ENCODE measurements around the gene SEPTIN10.
"Not testable (repeated sequence)": the region's sequence is repeated elsewhere in the genome, so short reads cannot be mapped to it uniquely, and the experiment has no call there.

SEPTIN10 gene

GRCh38 chr2:109597283-109597682 lies 16.5 kb downstream of the SEPTIN10 start:
- no peak for DNase-seq

GRCh38 chr2:109595644-109596043 lies 18.1 kb downstream of the SEPTIN10 start:
- no peak for DNase-seq

- DNase-seq = no peak
Observed at GRCh38 chr2:109594246-109594885, 19.4 kb downstream of the SEPTIN10 start.

DNA sequence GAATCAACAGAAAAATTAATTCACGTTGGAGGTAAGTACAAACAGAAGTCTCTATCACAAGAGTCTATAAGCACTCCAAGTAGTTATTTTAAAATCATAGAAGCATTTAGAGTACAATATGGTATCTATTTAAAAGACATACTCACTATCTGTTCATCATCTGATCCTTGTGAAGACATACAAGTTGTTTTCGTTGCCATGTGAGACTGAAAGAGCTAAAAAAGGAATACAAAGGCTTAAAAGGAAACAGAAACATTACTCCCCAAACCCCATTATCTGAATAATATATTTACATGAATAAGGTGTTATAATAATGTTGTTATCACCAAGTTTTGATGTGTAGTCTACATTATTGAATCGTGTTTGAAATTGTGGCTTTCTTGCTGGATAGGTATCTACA lies 20.9 kb downstream of the SEPTIN10 start:
- DNase-seq = no peak

DNA sequence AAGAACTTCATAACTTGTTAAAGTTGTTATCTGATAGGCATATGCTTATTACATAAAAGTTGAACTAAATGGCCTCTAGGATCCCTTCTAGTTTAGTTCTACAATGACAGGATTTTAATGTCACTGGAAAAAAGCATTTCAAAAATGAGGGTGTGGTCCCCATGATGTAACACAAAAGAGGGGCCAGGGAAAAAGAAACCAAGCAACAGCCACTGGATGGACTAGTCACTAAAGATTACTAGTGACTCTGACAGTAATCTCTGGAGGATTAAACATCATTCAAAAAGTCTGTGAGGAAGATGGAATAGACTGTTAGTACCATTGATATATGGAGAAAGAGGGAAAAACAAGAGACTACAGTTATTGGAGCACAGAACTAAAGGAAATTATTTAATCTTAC lies 22.6 kb downstream of the SEPTIN10 start:
- DNase-seq = no peak

DNA sequence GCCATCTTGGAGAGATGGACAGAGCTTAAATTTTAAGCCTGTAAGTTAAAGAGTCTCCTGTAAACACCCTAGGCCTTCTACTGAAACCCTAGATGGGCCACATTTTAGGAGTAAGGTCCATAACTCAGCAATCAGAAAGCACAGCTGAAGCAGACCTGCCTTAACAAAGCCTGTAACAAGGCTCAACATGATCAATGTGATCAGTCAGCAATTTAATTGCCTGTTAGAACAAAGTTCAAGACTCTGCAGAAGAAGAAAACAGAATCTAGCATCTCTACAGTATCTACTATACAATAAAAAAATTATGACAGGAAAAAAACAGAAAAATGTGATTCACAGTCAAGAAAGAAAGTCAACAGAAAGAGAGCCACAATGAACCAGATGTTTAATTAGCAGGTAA lies 27.1 kb downstream of the SEPTIN10 start:
- DNase-seq = no peak

DNA sequence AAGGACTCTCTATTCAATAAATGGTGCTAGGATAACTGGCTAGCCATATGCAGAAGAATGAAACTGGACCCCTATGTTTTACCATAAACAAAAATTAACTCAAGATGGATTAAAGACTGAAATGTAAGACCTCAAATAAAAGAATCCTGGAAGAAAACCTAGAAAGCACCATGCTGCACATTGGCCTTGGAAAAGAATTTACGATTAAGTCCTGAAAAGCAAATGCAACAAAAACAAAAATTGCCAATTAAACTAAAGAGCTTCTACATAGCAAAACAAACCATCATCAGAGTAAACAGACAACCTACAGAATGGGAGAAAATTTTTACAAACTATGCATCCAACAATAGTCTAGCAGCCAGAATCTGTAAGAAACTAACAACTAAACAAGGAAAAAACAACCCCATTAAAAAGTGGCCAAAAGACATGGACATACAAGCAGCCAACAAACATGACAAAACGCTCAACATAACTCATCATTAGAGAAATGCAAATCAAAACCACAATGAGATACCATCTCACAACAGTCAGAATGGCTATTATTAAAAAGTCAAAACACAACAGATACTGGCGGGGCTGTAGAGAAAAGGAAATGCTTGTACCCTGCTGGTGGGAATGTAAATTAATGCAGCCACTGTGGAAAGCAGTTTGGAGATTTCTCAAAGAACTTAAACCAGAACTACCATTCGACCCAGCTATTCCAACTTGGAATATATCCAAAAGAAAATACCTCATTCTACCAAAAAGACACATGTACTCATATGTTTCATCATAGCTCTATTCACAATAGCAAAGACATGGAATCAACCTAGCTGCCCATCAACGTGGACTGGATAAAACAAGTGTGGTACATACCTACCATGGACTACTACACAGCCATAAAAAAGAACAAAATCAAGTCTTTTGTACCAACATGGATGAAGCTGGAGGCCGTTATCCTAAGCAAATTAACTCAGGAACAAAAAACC lies 30.6 kb downstream of the SEPTIN10 start:
- DNase-seq = no peak

DNA sequence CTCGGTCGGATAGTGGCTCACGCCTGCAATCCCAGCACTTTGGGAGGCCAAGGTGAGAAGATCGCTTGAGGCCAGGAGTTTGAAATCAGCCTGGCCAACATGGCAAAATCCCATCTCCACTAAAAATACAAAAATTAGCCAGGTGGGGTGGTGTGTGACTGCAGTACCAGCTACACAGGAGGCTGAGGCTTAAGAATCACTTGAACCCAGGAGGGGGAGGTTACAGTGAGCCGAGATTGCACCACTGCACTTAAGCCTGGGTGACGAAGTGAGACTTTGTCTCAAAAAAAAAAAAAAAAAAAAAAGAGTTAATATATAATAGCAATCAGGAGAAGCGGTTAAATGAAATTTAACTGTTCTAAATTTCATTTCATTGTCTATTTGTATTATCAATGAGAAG lies 36.1 kb downstream of the SEPTIN10 start:
- not testable (repeated sequence) for DNase-seq

- DNase-seq = no peak
Observed at GRCh38 chr2:109575373-109575772, 38.4 kb downstream of the SEPTIN10 start.

GRCh38 chr2:109563980-109564550 lies 49.7 kb downstream of the SEPTIN10 start:
- DNase-seq = no peak

- no peak for DNase-seq
Observed at GRCh38 chr2:109563288-109563687, 50.5 kb downstream of the SEPTIN10 start.

DNA sequence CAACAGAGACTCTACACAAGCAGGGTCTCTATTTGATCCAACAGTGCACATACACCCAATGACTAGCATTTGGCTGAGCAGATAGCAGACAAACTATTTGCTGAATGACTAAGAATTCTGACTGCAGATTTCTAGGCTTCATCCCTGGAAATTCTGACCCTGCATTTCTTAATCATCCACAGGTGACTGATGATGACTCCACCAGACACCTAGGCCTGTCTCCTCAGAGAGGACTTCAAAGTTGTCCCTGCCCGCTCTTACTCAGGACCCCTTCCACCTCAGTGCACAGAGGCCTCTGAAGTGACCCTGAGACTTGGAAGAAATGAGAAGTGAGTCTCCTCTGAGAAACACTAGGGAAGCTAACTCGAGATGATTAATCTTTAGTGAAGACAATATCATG lies 51.3 kb downstream of the SEPTIN10 start:
- peak; percentile 34 for DNase-seq

DNA sequence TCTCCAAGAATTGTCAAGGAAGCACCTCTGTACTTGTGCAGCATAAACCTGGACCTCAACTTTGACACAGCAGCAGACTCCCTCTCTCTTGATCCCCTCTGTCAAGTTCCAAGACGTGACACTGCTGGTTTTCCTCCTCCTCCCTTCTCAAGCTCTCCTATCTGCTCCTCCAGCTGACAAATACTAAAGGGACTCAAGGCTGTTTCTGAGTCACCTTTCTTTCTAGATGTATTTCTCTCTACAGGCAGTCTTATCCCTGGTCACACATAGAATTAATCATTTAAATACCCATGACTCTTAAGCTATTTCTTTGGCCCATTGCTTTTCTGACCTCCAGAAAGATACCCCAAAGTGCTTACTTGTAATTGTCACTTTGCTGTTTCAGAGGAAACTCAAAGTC lies 53.5 kb downstream of the SEPTIN10 start:
- DNase-seq = no peak

- peak; percentile 8 for DNase-seq
Observed at GRCh38 chr2:109558076-109558882, 55.5 kb downstream of the SEPTIN10 start.

- no peak for DNase-seq
Observed at GRCh38 chr2:109557309-109557708, 56.5 kb downstream of the SEPTIN10 start.

GRCh38 chr2:109555346-109555900 lies 58.3 kb downstream of the SEPTIN10 start:
- DNase-seq = no peak

GRCh38 chr2:109554758-109555157 lies 59.0 kb downstream of the SEPTIN10 start:
- no peak for DNase-seq

- DNase-seq = no peak
Observed at GRCh38 chr2:109549016-109549590, 64.7 kb downstream of the SEPTIN10 start.

GRCh38 chr2:109547280-109547679 lies 66.5 kb downstream of the SEPTIN10 start:
- no peak for DNase-seq

- DNase-seq = peak; percentile 73
Observed at GRCh38 chr2:109545828-109546713, 67.7 kb downstream of the SEPTIN10 start.

DNA sequence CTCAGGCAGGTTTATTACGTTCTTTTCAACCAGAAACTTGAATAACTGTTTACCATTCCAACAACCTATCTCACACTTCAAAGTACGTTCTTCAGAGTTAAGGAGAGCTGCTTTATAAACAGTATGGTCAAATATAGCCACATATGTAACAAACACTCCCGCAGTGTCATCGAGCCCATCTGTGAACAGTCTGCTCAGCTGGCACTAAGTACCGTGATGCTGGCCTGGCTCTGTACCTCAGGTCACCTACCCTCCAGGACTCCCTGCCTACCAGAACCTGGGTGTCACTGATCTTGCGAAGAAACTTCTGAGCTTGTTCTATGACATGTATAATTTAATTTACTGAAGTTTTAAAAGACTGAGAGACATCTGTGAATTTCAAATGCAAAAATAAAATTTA lies 71.4 kb downstream of the SEPTIN10 start:
- DNase-seq = no peak
